H9 (cell line): Measurements from ENCODE around the gene ARMC9. TPM values are rescaled to one million over a fixed set of nuclear protein-coding genes. Genes with fewer than 3 reads are reported as not detected.
A peak's percentile ranks its signal among the peaks of the same experiment; 100 is the strongest.

Source experiments
- DNase-seq: peaks from one replicate; pipeline ENCODE4 v3.0.0-alpha.2; 2017
- H2AFZ ChIP-seq: one replicate; pipeline ENCODE4 v1.6.1; 2013; ENCODE audit warnings: mild to moderate bottlenecking, low read length, control low read depth, moderate library complexity
- H2AK5ac ChIP-seq: 2 replicates; pipeline ENCODE4 v1.6.1; 2013; ENCODE audit warnings: low read length, control low read depth, mixed read lengths; ENCODE audit not compliant: insufficient read length
- H2BK120ac ChIP-seq: one replicate; pipeline ENCODE4 v1.6.1; 2013; ENCODE audit warnings: low read depth, mild to moderate bottlenecking, low read length, control low read depth, inconsistent platforms; ENCODE audit not compliant: poor library complexity, severe bottlenecking
- H2BK12ac ChIP-seq: 2 replicates; pipeline ENCODE4 v1.6.1; 2013; ENCODE audit warnings: low read length, control low read depth, mixed read lengths, low read depth; ENCODE audit not compliant: insufficient read length
- H2BK15ac ChIP-seq: 2 replicates; pipeline ENCODE4 v1.6.1; 2013; ENCODE audit warnings: low read depth, low read length, control low read depth
- H2BK20ac ChIP-seq: one replicate; pipeline ENCODE4 v1.6.1; 2013; ENCODE audit warnings: low read depth, mild to moderate bottlenecking, low read length, control low read depth, inconsistent platforms; ENCODE audit not compliant: poor library complexity, severe bottlenecking
- H2BK5ac ChIP-seq: 2 replicates; pipeline ENCODE4 v1.6.1; 2013; ENCODE audit warnings: low read length, control low read depth, mixed read lengths; ENCODE audit not compliant: insufficient read length
- H3K14ac ChIP-seq: 2 replicates; pipeline ENCODE4 v1.6.1; 2013; ENCODE audit warnings: low read length, control low read depth; ENCODE audit not compliant: insufficient read depth
- H3K18ac ChIP-seq: 2 replicates; pipeline ENCODE4 v1.6.1; 2013; ENCODE audit warnings: low read depth, mild to moderate bottlenecking, mixed read lengths, low read length, control low read depth; ENCODE audit not compliant: insufficient read length
- H3K23ac ChIP-seq: 2 replicates; pipeline ENCODE4 v1.6.1; 2013; ENCODE audit warnings: low read length, control low read depth, mixed read lengths, low read depth; ENCODE audit not compliant: insufficient read length
- H3K23me2 ChIP-seq: 2 replicates; pipeline ENCODE4 v1.6.1; 2013; ENCODE audit warnings: low read depth, mild to moderate bottlenecking, mixed read lengths, low read length, control low read depth; ENCODE audit not compliant: insufficient read length, poor library complexity, severe bottlenecking
- H3K27ac ChIP-seq: 2 replicates; pipeline ENCODE4 v1.5.1; 2013; ENCODE audit warnings: low read length, control low read depth, mixed read lengths, low read depth; ENCODE audit not compliant: insufficient read length
- H3K27me3 ChIP-seq: 2 replicates; pipeline ENCODE4 v1.6.1; 2013; ENCODE audit warnings: low read length, control low read depth, inconsistent platforms; ENCODE audit not compliant: insufficient read depth
- H3K4ac ChIP-seq: 2 replicates; pipeline ENCODE4 v1.6.1; 2013; ENCODE audit warnings: low read depth, mild to moderate bottlenecking, control low read depth, inconsistent platforms, low read length, moderate library complexity
- H3K4me1 ChIP-seq: 2 replicates; pipeline ENCODE4 v1.6.1; 2013; ENCODE audit warnings: low read length, control low read depth, inconsistent platforms; ENCODE audit not compliant: insufficient read depth
- H3K4me2 ChIP-seq: 2 replicates; pipeline ENCODE4 v1.6.1; 2013; ENCODE audit warnings: low read length, control low read depth, mixed read lengths; ENCODE audit not compliant: insufficient read length, insufficient read depth
- H3K56ac ChIP-seq: 2 replicates; pipeline ENCODE4 v1.6.1; 2013; ENCODE audit warnings: low read depth, mild to moderate bottlenecking, mixed read lengths, low read length, control low read depth; ENCODE audit not compliant: insufficient read length
- H3K79me1 ChIP-seq: 2 replicates; pipeline ENCODE4 v1.6.1; 2013; ENCODE audit warnings: low read depth, mild to moderate bottlenecking, moderate library complexity, low read length, control low read depth, inconsistent platforms; ENCODE audit not compliant: insufficient read depth, poor library complexity, severe bottlenecking
- H3K79me2 ChIP-seq: 2 replicates; pipeline ENCODE4 v1.6.1; 2013; ENCODE audit warnings: low read length, control low read depth, inconsistent platforms; ENCODE audit not compliant: insufficient read depth
- H3K9ac ChIP-seq: 2 replicates; pipeline ENCODE4 v1.6.1; 2013; ENCODE audit warnings: low read length, control low read depth, mixed read lengths; ENCODE audit not compliant: insufficient read length; ENCODE audit errors: extremely low read depth
- H3K9me3 ChIP-seq: one replicate; pipeline ENCODE4 v1.6.1; 2013; ENCODE audit warnings: low read depth, low read length, inconsistent platforms; ENCODE audit not compliant: control insufficient read depth
- H3T11ph ChIP-seq: one replicate; pipeline ENCODE4 v1.6.1; 2013; ENCODE audit warnings: mild to moderate bottlenecking, low read length, control low read depth, inconsistent platforms
- H4K20me1 ChIP-seq: one replicate; pipeline ENCODE4 v1.6.1; 2013; ENCODE audit not compliant: control insufficient read depth, insufficient read length, insufficient read depth
- H4K5ac ChIP-seq: 2 replicates; pipeline ENCODE4 v1.6.1; 2013; ENCODE audit warnings: low read depth, mild to moderate bottlenecking, mixed read lengths, low read length, control low read depth; ENCODE audit not compliant: insufficient read length
- H4K8ac ChIP-seq: replicated peaks from 2 replicates; pipeline ENCODE4 v1.6.1; 2013; ENCODE audit warnings: low read length, control low read depth, mixed read lengths, low read depth; ENCODE audit not compliant: insufficient read length
- H4K91ac ChIP-seq: 2 replicates; pipeline ENCODE4 v1.6.1; 2013; ENCODE audit warnings: low read depth, mild to moderate bottlenecking, moderate library complexity, mixed read lengths, low read length, control low read depth; ENCODE audit not compliant: insufficient read length
- H3K27ac Mint-ChIP-seq, 3 experiments: 2 replicates in 2 of 3; 3 replicates in 1 of 3; pipeline ENCODE4 v1.8.0; 2020 to 2021; ENCODE audit warnings: mixed read lengths in 3 of 3, mild to moderate bottlenecking in 1 of 3, moderate library complexity in 1 of 3
- H3K27me3 Mint-ChIP-seq: 2 replicates; pipeline ENCODE4 v1.8.0; 2021; ENCODE audit warnings: low read depth, mild to moderate bottlenecking, moderate library complexity, mixed read lengths
- H3K36me3 Mint-ChIP-seq, 3 experiments: 2 replicates in 2 of 3; 3 replicates in 1 of 3; pipeline ENCODE4 v1.8.0; 2020 to 2021; ENCODE audit warnings: low read depth in 3 of 3, mixed read lengths in 3 of 3; ENCODE audit not compliant: insufficient read depth in 1 of 3
- H3K4me1 Mint-ChIP-seq, 2 experiments: 2 replicates each; pipeline ENCODE4 v1.8.0; 2020; ENCODE audit warnings: mixed read lengths in 2 of 2
- H3K4me3 Mint-ChIP-seq, 2 experiments: 2 replicates in 1 of 2; 3 replicates in 1 of 2; pipeline ENCODE4 v1.8.0; 2020 to 2021; ENCODE audit warnings: mild to moderate bottlenecking in 2 of 2, mixed read lengths in 2 of 2, moderate library complexity in 1 of 2
- H3K9me3 Mint-ChIP-seq, 2 experiments: 2 replicates in 1 of 2; 3 replicates in 1 of 2; pipeline ENCODE4 v1.8.0; 2020; ENCODE audit warnings: mild to moderate bottlenecking in 2 of 2, mixed read lengths in 2 of 2, moderate library complexity in 1 of 2
- CTCF ChIP-seq: fragments of 200-600 bp; sonication (generic); conservative IDR thresholded peaks from 3 replicates; pipeline ENCODE4 v1.8.0; 2021; ENCODE audit warnings: antibody characterized with exemption, mild to moderate bottlenecking
- WGBS: extraction: QIAGEN DNeasy Blood & Tissue Kit; methylation state at CpG from one replicate; pipeline ENCODE4 v1.1.7; 2013; ENCODE audit warnings: missing lambda C conversion rate, low lambda C conversion rate, mixed read lengths; ENCODE audit not compliant: insufficient read length; ENCODE audit errors: extremely low coverage; 5-methylcytosine and 5-hydroxymethylcytosine counted together
- total RNA-seq: library from RNA; stranded (reverse); gene quantifications from 2 replicates; pipeline ENCODE4 v1.2.1, GENCODE V29; 2021

The ARMC9 gene
- total RNA-seq, 1 experiment from 2014 or later: 37.6 TPM

DNA sequence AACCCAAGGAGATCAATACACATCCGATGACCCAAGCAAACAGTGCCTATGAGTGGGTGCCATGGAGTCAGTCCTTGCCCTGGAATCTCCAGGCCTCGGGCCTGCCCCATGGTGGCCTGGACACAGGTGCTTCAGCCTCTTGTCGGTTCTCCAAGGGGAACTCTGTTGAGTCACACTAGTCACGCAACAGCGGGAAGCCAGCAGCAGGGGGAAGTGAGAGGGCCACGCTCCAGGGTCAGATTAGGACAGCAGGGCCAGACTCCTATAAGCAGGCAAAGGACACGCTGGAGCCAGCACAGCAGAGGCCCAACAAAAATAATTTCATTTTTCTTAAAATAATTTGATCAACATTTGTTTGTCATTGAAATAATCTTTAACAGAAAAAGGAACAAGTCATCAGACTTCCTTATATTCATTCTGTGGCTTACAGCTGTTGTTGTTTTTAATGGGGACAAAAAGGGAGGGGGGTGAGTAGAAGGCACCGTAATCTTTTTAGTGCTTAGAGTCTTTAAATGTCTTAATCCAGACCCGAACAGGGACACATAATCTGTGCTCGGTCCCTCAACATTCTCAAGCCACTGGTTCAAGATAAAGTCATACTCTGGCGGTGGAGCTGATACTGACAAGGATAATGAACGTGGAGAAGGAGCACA lies 16.4 kb upstream of the ARMC9 start:
- H3K4ac ChIP-seq: no peak overlapping the region
- H3K79me2 ChIP-seq: no peaks in the 10 kb centered on the region
- no peak overlapping the region for H2BK5ac ChIP-seq
- no peaks in the 10 kb centered on the region for H3K79me1 ChIP-seq
- no peaks in the 10 kb centered on the region for H3K9me3 Mint-ChIP-seq
- peaks cover 26 to 27% of the 10 kb centered on the region in 2 experiments for H3K4me1 Mint-ChIP-seq
- no peak overlapping the region for H3K18ac ChIP-seq
- no peak overlapping the region for H2BK15ac ChIP-seq
- H4K5ac ChIP-seq: no peak overlapping the region
- no peak overlapping the region for H3K4me3 Mint-ChIP-seq
- no peak overlapping the region for H2AK5ac ChIP-seq
- no peak overlapping the region for H2AFZ ChIP-seq
- no peaks in the 10 kb centered on the region for H3K9me3 ChIP-seq
- no peak overlapping the region for H3K27ac ChIP-seq
- TF ChIP-seq CTCF: no peak
- peak overlapping the region in 1 of 3 experiments; percentile 82; a peak in 2 of 7 replicates for H3K27ac Mint-ChIP-seq
- H2BK12ac ChIP-seq: no peak overlapping the region
- no peak overlapping the region for H3K23ac ChIP-seq
- no peak overlapping the region for H4K91ac ChIP-seq
- H3K36me3 Mint-ChIP-seq: no peaks in the 10 kb centered on the region; a peak in 1 of 7 replicates
- H3K27me3 ChIP-seq: no peaks in the 10 kb centered on the region
- H3K14ac ChIP-seq: no peak overlapping the region
- no CpG with 5 or more reads among the region's 12 CpGs for WGBS
- H3K4me2 ChIP-seq: no peak overlapping the region
- H3K56ac ChIP-seq: no peak overlapping the region
- H3K23me2 ChIP-seq: no peaks in the 10 kb centered on the region
- no peak for DNase-seq
- H4K20me1 ChIP-seq: no peaks in the 10 kb centered on the region
- H2BK120ac ChIP-seq: no peak overlapping the region
- H3K27me3 Mint-ChIP-seq: no peaks in the 10 kb centered on the region
- H3K4me1 ChIP-seq: peaks cover 4% of the 10 kb centered on the region; the same call in 1 of the 2 replicates
- no peak overlapping the region for H3K9ac ChIP-seq
- H3T11ph ChIP-seq: no peak overlapping the region
- H2BK20ac ChIP-seq: no peak overlapping the region
- no peak overlapping the region for H4K8ac ChIP-seq
